Peyer's patch (tissue), 4 donors: Measurements from ENCODE around the gene RABGGTB.

ENCODE experiments used
- CTCF ChIP-seq, 6 experiments: fragments of 450-650 bp in 4 of 6; fragments of 200-600 bp in 2 of 6; sonication (generic) in 1 of 6; IDR thresholded peaks; one replicate each; pipeline ENCODE4 v1.5.1; 2017 to 2019; ENCODE audit warnings: antibody characterized with exemption in 6 of 6, mild to moderate bottlenecking in 3 of 6, moderate library complexity in 1 of 6
- POLR2A ChIP-seq, 2 donors: fragments of 450-650 bp; IDR thresholded peaks; one replicate each; pipeline ENCODE4 v1.5.1; 2017; ENCODE audit warnings: antibody characterized with exemption in 2 of 2, mild to moderate bottlenecking in 2 of 2, moderate library complexity in 2 of 2

GRCh38 chr1:75787524-75787923, 1.5 kb downstream of the RABGGTB start:
- TF ChIP-seq CTCF (IDR thresholded peaks at IDR 0.05) (no peak), POLR2A (IDR thresholded peaks at IDR 0.05) (no peak)
